ENCODE measurements around the gene PKNOX2. TPM values are rescaled to one million over a fixed set of nuclear protein-coding genes. Genes with fewer than 3 reads are reported as not detected.

Gene PKNOX2
- total and polyA plus RNA-seq, 2 of the 8 experiments (the other 6 are each of a cell fraction or from before 2014, with no cell fraction given): 2.0 TPM

DNA sequence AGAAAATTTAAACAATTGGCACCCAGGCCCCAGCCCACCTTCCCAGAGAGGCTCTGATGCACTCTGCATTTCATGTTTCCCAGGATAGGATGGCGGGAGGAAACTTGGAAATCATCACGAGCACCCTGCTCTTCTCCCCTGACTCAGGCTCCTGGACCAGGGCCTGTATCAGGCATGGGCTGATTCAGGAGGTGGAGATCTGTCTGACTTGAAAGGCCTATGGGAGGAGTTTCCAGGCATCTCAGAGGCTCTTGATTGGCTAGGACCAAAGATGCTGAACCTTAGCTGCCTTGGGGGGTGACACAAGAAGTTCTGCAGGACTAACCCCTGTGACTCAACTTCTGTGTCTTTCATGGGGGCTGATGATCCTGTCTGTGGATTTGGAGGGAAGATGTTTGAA is 106.2 kb downstream of the PKNOX2 start:
- Histone ChIP-seq H2BK12ac (ENCODE audit: low read depth, low read length) (no peak overlapping the region), H3K27me3 (replicated peaks in 1 of 4; ENCODE audit: control insufficient read depth in 3 of 4, extremely low read depth in 1 of 4, insufficient read depth in 3 of 4, low read length in 3 of 4) (no peaks in the 10 kb centered on the region), H3K9me3 (ENCODE audit: insufficient read depth in 2 of 2, low read depth in 1 of 2, low read length in 1 of 2) (no peaks in the 10 kb centered on the region), H3K4me2 (ENCODE audit: insufficient read depth in 1 of 2, low read depth in 2 of 2, low read length in 2 of 2) (no peak overlapping the region), H3K4me1 (replicated peaks in 1 of 4; ENCODE audit: control insufficient read depth in 3 of 4, insufficient read depth in 4 of 4, low read length in 3 of 4) (peaks cover 1 to 8% (median 7%) of the 10 kb centered on the region in 4 experiments; a peak in 6 of 7 replicates), H4K5ac (ENCODE audit: insufficient read length, low read depth, low read length) (no peak overlapping the region), H4K91ac (replicated peaks; ENCODE audit: insufficient read length, low read length) (no peak overlapping the region), H3K4ac (replicated peaks; ENCODE audit: insufficient read length, low read depth, low read length) (no peak overlapping the region), H3K23me2 (ENCODE audit: low read depth, low read length) (no peaks in the 10 kb centered on the region; the same call in 1 of the 2 replicates), H2BK15ac (ENCODE audit: low read length) (no peak overlapping the region), H3K23ac (ENCODE audit: insufficient read length) (no peak overlapping the region), H3K79me1 (ENCODE audit: low read depth, low read length) (no peaks in the 10 kb centered on the region), H2BK20ac (ENCODE audit: low read length) (no peak overlapping the region), H3K27ac (ENCODE audit: low read depth, low read length) (no peak overlapping the region), H2AFZ (ENCODE audit: low read length) (no peak overlapping the region), H3K18ac (ENCODE audit: extremely low read depth, low read length) (no peak overlapping the region), H3K14ac (ENCODE audit: insufficient read length) (no peak overlapping the region), H4K8ac (ENCODE audit: extremely low read depth, insufficient read depth, low read length) (no peak overlapping the region), H3K9ac (replicated peaks in 1 of 4; ENCODE audit: extremely low read depth in 1 of 4, low read depth in 3 of 4, low read length in 3 of 4) (no peak overlapping the region), H4K20me1 (replicated peaks in 1 of 2; ENCODE audit: control insufficient read depth in 1 of 2, insufficient read depth in 2 of 2, low read length in 2 of 2) (no peaks in the 10 kb centered on the region), H3K4me3 (ENCODE audit: extremely low read depth in 1 of 4, insufficient read depth in 2 of 4, low read depth in 3 of 4, low read length in 4 of 4) (no peak overlapping the region), H2AK5ac (ENCODE audit: low read depth, low read length) (no peak overlapping the region), H3K56ac (replicated peaks; ENCODE audit: insufficient read length, low read depth, low read length) (no peak overlapping the region), H3K36me3 (ENCODE audit: control insufficient read depth in 2 of 4, insufficient read depth in 4 of 4, low read length in 3 of 4) (no peaks in the 10 kb centered on the region), H3K79me2 (ENCODE audit: control insufficient read depth in 1 of 2, insufficient read depth in 2 of 2, low read length in 2 of 2) (no peaks in the 10 kb centered on the region), H2BK5ac (ENCODE audit: low read depth, low read length) (no peak overlapping the region), H2BK120ac (replicated peaks; ENCODE audit: low read depth, low read length) (no peak overlapping the region)
- DNase-seq (ENCODE audit: low read depth in 1 of 2, low spot score in 2 of 2): no peak
- POLR2A ChIA-PET (ENCODE audit: partially characterized antibody): no interaction called here
- CTCF ChIA-PET (ENCODE audit: partially characterized antibody): interaction anchor here (1.0 to 4.5 kb wide), 7 partner anchors 13 to 179 kb away, joined by 3 to 24 read pairs (median 3); no protein-coding TSS in a partner anchor
- WGBS, 2 experiments (ENCODE audit: extremely low coverage in 1 of 2, insufficient coverage in 1 of 2, insufficient read length in 1 of 2, insufficient replicate concordance in 2 of 2, low coverage in 1 of 2, low lambda C conversion rate in 2 of 2, missing lambda C conversion rate in 1 of 2): 76% methylated on average over 2 of the region's 2 CpGs; no CpG with 5 or more reads in 1 of the 2 experiments
- no peak for FAIRE-seq
- TF ChIP-seq SP2 (IDR thresholded peaks at IDR 0.05; ENCODE audit: low read length): no peak
- no peak for TF ChIP-seq EP300 (IDR thresholded peaks at IDR 0.05; ENCODE audit: borderline replicate concordance in 1 of 2, low read depth in 2 of 2, low read length in 2 of 2)
- TF ChIP-seq CTBP2 (IDR thresholded peaks at IDR 0.05; ENCODE audit: borderline replicate concordance, insufficient read depth, insufficient read length, low read length): no peak
- TF ChIP-seq, protein P1, sequence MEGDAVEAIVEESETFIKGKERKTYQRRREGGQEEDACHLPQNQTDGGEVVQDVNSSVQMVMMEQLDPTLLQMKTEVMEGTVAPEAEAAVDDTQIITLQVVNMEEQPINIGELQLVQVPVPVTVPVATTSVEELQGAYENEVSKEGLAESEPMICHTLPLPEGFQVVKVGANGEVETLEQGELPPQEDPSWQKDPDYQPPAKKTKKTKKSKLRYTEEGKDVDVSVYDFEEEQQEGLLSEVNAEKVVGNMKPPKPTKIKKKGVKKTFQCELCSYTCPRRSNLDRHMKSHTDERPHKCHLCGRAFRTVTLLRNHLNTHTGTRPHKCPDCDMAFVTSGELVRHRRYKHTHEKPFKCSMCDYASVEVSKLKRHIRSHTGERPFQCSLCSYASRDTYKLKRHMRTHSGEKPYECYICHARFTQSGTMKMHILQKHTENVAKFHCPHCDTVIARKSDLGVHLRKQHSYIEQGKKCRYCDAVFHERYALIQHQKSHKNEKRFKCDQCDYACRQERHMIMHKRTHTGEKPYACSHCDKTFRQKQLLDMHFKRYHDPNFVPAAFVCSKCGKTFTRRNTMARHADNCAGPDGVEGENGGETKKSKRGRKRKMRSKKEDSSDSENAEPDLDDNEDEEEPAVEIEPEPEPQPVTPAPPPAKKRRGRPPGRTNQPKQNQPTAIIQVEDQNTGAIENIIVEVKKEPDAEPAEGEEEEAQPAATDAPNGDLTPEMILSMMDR (IDR thresholded peaks at IDR 0.05; ENCODE audit: control extremely low read depth in 1 of 3, insufficient read depth in 1 of 3, low read depth in 1 of 3, low read length in 3 of 3): no peak
- no peak for TF ChIP-seq CHD1 (IDR thresholded peaks at IDR 0.05; ENCODE audit: low read depth, low read length)
- no peak for TF ChIP-seq POLR2A (IDR thresholded peaks at IDR 0.05; ENCODE audit: control extremely low read depth in 1 of 2, low read depth in 2 of 2, low read length in 2 of 2)
- TF ChIP-seq SAP30 (IDR thresholded peaks at IDR 0.05; ENCODE audit: insufficient read depth, insufficient replicate concordance, low read length): no peak
- no peak for TF ChIP-seq GABPA (IDR thresholded peaks at IDR 0.05; ENCODE audit: borderline replicate concordance, insufficient read depth, low read length)
- TF ChIP-seq KDM1A (IDR thresholded peaks at IDR 0.05; ENCODE audit: borderline replicate concordance, low read length): no peak
- TF ChIP-seq SIRT6 (IDR thresholded peaks at IDR 0.05; ENCODE audit: low read length): no peak
- no peak for TF ChIP-seq TAF7 (optimal IDR thresholded peaks at IDR 0.05; ENCODE audit: borderline replicate concordance, low read depth, low read length)
- TF ChIP-seq NRF1 (IDR thresholded peaks at IDR 0.05; ENCODE audit: low read depth, low read length): no peak

Measured in H1 (cell line).